ENCODE data around the gene CERKL.
"Not testable (repeated sequence)": the region's sequence is repeated elsewhere in the genome, so short reads cannot be mapped to it uniquely, and the experiment has no call there.

Gene CERKL, protein sequence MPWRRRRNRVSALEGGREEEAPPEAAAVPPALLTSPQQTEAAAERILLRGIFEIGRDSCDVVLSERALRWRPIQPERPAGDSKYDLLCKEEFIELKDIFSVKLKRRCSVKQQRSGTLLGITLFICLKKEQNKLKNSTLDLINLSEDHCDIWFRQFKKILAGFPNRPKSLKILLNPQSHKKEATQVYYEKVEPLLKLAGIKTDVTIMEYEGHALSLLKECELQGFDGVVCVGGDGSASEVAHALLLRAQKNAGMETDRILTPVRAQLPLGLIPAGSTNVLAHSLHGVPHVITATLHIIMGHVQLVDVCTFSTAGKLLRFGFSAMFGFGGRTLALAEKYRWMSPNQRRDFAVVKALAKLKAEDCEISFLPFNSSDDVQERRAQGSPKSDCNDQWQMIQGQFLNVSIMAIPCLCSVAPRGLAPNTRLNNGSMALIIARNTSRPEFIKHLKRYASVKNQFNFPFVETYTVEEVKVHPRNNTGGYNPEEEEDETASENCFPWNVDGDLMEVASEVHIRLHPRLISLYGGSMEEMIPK

DNA sequence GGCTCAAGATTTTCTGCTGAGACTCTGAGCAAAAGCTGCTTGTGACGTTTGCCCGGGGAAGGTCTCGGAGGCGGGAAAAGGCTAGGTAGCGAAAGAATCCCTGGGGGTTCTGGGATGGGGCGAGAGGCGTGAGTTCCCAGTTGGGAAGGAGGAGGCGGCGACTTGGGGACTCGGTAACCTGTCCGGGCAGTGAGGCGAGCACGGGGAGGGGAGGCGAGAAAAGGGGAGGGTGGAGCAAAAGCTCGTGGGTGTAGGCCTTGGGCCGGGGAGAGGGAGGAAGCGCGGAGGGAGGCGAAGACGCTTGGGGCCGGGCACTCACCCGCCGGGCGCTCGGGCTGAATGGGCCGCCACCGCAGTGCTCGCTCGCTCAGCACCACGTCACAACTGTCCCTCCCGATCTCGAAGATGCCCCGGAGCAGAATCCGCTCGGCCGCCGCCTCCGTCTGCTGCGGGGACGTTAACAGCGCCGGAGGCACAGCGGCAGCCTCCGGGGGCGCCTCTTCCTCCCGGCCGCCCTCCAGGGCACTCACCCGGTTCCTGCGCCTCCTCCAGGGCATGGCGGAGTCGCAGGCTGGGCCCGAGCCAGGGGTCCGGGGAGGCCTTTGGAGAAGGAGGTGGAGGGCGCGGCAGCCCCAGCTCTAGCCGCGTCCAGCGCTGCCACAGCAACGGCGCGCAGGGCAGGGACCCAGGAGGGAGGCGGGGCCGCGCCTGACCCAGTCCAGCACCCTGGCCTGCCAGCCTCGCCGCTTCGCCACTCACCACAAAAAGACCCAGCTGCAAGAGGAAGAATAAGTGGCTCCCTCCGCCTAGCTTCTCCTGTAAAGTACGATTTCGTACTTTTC, at the start of gene CERKL:
Gene CERKL (minus strand): TSS at position 656 of the 842 bp plus-strand sequence. CDS start 99 bp downstream, at position 557.
- DNase-seq = peak; percentile 42

DNA sequence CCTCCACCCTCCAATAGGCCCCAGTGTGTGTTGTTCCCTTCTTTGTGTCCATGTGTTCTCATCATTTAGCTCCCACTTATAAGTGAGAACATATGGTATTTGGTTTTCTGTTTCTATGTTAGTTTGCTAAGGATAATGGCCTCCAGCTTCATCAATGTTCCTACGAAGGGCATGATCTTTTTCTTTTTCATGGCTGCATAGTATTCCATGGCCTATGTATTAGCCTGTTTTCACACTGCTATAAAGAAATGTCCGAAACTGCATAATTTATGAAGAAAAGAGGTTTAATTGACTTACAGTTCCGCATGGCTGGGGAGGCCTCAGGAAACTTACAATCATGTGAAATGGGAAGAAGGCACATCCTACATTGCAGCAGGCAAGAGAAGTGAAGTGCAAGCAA, 45.6 kb upstream of the CERKL start:
- not testable (repeated sequence) for DNase-seq

DNA sequence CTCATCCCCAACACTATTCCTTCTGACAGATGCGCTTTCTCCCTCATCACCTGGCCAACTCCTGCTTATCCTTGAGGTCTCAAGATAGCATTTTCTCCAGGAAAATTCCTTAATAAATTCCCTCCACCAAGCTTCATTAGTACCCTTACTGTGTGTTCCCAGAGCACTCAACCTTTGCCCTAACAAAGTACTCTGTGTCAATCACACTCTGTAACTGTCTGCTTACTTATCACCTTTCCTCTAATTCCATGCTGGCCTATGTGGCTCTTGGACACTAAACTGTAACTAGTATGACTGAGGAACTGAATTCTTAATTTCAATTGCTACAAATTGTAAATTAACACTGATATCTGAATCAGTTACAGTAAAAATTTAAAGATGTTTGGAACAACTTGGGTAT, 41.3 kb upstream of the CERKL start:
- no peak for DNase-seq

DNA sequence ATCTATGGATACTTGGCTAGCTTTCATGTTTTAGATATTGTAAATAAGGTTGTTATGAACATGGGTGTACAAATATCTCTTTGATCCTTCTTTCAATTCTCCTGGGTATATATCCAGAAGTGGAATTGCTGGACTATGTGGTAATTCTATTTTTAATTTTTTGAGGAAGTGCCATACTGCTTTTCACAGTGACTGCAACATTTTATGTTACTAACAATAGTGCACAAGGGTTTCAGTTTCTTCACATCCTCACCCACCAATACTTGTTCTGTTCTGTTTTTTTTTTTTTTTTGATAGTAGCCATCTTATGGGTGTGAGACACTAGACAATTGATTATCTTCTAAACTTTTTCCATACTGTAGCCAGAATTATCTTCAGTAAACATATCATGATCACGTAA, 40.7 kb upstream of the CERKL start:
- DNase-seq = no peak

DNA sequence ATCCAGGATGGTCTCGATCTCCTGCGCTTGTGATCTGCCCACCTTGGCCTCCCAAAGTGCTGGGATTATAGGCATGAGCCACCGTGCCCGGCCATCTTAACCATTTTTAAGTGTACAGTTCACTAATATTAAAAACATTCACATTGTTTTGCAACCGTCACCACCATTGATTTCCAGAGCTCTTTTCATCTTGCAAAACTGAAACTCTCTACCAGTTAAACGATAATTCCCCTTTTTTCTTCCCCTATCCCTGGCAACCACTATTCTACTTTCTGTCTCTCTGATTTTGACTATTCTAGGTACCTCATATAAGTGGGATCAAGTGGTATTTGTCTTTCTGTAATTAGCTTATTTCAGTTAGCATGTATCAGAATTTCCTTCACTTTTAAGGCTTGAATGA, 40.2 kb upstream of the CERKL start:
- no peak for DNase-seq

DNA sequence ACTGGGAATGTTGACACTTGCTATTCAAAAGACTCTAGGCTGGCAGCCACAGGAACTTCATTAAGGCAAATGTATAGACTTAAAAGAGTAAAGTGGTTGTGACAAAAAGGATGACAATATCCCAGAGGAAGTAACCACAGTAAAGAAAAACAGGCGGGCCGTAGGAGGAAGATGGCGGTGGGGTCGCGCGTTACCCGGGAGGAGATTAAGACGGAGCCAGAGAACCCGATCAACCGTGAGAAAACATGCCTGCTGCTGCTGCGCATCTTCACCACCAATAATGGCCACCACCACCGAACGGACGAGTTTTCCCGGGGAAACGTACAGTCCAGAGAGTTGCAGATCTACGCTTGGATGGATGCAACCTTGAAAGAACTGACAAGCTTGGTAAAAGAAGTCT, 37.4 kb upstream of the CERKL start:
- DNase-seq = no peak

DNA sequence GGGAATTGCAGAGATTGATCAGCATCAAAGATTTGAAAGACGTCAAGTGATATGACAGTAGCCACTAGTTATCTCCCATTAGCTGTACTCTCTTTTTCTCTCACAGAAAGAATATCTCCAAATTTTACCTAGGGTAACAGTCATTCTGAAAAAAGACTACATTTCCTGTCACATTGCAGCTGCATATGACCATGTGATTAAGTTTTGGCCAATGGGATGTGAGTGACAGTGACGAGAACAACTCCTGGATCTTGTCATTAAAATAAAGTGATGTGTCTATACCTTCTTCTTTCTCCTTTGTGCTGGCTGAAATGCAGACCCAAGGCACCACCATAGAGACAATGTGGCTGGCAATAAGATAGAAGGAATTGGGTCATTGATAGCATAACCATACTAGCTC, 34.0 kb upstream of the CERKL start:
- no peak for DNase-seq

DNA sequence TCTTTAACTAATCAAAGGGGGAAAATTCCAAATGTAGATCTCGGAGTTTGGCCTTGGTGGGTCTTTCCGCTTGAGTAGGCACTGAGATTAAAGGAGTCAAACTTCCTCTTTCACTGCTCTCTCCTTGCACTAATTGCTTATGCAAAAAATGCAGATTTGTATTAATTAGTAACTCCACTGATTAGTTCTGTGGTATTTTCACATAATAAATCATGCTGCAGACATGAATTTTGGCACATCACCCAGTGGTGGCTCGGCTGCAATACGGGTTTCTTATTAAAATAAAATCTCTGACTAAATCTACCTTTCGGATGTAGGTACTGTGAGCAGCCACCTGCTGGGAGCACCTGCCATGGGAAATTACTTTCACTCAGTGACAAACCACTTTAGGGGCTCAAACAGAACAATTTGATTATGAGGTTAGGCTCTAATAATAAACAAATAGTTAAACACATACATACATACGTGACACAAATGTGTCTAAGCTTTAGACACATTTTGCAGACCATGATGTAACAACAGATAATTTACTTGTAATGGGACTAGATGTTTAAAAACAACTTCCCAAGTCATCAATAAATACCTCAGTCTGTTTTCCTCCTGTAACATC, 29.8 kb upstream of the CERKL start:
- DNase-seq = no peak

DNA sequence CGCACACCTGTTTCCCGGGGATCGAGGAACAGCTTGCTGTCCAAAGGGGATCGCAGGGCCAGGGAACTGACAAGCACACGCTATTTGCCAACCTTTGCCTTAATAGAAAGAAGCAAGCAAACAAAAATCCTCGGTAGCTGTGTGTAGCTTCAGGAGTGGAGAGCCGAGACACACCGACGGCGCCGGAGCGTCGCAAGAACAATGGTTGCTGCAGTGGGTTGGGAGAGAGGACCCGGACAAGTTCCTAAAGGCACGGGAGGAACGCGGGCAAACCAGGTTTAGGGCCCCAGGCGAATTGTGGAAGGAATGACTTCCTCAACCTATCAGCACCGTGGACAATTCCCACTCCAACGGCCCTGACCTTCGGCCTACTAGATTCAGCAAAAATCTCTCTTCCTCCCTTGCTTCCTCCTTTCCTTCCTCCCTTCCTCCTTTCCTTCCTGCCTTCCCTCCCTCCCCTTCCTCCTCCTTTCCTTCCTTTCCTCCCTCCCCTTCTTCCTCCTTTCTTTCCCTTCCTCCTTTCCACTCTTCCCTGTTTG, 28.3 kb upstream of the CERKL start:
- no peak for DNase-seq

DNA sequence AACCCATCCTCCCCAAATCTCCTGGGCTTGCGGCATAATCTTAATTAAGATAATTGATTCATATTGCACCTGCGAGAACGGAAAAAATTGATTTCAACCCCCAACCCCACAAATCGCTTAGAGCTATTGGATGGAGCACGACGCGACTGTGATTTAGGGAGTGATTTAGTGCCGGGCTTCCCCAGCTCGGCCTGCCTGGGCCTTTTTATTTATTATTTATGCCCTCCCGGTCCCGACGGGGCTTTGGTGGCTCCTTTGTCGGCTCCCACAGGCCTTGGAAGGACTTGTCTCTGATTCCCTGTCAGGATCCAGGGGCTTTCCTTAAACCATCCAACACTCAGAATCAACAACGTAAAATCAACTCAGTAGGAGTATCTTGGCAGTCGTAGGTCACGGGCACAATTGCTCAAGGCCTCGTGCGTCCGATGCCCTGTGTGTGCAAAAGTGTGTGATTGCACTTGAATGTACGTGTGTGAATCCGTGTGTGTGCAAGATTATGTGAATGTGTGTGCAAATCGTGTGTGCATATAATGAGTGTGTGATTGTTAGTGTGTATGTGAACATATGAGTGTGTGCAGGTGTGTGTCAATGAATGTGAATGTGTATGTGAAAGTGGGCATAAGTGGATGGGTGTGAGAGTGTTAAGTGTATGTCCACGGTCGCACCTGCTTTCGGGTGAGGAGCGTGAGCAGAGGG, 27.7 kb upstream of the CERKL start:
- no peak for DNase-seq

DNA sequence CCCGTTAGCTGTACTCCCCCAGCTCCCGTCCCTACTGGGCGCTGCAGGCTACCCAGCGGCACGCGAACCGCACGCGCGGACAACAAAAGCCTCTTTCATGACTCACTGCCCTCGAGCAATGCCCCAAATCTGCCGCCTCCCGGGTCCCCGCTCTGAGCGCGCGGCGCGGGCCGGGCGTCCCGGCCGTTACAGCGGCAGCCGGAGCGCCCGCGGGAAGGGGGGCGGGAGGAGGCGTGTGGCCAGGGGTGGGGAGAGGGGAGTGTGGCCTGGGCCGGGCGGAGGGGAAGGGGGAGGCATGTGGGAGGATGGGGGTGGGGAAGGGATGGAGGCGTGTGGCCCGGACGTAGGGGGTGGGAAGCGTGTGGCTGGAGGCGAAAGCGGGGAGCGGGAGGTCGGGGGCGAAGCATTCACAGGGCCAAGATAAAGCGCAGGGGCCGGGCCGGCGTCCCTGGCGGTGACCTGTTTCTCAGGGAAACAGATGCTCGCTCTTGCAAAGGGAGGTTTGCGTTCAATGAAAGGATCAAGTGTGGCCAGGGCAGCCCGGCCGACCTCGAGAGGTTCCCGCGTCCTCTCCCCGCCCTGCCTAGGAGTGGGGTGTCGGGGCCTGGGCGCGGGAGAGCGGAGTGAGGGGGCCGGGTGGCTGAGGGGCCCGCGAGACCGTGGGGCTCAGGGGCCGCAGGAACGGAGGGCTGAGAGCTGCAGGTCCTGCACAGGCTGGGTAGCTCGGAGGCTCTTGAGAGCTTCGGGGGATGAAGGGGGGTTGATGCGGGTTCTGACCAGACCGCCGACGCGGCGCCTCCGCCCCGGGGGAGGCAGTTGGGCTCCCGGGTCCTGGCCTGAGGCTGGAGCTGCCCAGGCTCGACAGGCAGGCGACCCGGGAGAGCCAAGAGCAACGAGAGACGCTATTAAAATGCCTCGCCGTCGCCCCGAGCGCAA, 26.9 kb upstream of the CERKL start:
- peak; percentile 35 for DNase-seq

DNA sequence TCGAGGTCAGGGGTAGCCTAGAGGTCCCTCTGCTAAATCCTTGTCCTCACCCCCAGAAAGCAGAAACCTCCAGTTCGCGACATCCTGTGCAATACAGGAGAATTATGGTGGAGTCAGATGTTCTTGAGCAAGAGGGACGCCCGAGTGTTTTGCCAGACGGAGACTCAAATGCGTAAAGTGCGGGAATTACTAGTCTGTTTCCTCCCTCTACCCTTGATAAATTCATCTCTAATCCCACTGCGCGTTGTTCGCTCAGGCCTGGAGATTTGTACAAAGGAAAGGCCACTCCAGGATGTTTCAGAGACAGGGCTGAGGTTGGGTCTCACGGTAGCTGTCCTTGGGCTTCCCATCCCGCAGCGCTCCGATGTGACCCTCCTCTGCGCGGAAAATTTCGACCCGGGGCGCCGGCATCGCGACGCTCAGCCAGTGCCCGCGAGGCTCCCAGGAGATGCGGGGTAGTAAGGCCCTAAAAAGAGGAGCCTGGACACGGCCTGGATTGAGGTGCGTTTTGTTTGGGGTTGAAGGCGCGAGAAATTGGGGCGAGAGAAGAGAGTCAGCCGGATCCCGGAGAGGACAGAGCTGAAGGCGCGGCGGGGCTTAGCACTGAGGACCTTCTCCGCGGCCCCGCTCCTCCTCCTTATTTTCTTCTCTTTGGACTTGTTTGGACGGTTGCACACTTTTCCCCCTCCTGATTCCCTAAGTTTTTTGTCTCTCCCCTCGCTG, 26.1 kb upstream of the CERKL start:
- no peak for DNase-seq

DNA sequence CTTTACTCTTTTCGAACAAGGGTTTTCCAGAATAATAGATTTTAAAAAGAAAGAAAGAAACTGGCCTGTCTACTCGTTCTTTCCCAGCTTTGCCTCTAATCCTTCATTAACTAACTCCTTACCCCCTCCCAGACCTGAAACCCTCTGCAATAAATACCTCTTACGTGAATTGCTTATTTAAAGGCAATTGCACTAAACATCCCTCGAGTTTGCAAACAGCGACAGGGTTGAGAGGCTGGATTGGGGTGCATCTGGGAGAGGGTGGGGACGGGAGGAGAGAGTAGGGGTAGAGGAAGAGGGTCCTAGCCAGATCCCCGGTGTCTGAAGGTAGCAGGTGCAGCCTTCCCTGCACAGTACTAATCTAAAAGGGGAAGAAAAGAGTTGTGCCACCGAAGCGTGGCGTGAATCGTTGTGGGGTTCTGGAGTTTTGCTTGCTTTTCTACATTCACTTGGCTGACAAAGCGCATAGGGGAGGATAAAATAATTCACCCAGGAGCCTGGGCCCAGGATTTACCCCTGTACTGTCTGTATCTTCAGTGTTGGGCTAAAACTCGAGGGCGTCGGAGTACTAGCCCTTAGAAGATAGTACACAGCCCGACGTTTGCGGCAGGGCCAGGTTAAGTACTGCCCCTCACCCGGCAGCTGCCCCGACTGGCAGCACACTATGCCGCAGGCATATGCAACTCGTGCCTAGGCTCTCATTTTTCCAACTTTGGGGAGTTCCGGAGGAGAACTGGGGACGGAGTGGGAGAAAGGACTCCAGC, 25.3 kb upstream of the CERKL start:
- DNase-seq = no peak

DNA sequence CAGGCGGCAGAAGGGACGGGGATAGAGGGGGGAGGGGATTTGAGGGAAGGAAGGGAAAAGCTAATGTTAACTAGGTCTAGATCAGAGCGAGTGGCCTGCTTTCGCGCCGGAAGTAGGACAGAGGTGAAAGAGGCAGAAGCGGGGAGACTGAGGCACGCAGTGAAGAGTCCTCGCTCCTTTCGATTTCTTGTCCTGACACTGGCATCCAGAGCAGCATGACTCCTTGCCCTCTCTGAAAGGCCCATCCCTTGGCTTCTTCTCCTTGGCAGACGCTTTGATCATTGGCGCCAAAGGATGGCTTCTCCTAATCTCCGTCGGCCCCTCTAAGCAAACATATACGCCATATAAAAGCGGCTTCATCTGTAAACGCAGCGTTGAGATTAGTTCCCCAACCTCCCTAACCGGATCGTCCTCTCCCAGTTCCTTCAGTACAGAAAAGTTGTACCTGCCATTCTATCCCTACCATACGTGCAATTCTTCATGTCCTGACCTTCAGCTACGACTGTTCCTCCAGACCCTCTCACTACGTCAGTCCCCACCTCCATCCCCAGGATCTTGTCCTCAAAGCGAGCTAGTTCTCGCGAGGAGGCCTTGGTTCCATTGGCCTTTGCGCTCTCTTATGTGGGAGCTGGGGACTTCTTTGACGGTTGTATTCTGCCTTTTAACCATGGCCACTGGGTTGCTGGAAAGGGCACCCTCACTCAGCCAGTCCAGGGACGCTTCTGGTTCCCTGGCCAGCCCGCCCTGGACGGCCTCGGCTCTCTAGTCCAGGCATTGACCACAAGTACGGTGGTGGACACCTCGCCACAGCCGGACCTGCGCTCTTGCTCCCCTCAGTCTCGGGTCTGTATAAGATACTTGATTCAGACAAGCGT, 24.3 kb upstream of the CERKL start:
- DNase-seq = no peak

DNA sequence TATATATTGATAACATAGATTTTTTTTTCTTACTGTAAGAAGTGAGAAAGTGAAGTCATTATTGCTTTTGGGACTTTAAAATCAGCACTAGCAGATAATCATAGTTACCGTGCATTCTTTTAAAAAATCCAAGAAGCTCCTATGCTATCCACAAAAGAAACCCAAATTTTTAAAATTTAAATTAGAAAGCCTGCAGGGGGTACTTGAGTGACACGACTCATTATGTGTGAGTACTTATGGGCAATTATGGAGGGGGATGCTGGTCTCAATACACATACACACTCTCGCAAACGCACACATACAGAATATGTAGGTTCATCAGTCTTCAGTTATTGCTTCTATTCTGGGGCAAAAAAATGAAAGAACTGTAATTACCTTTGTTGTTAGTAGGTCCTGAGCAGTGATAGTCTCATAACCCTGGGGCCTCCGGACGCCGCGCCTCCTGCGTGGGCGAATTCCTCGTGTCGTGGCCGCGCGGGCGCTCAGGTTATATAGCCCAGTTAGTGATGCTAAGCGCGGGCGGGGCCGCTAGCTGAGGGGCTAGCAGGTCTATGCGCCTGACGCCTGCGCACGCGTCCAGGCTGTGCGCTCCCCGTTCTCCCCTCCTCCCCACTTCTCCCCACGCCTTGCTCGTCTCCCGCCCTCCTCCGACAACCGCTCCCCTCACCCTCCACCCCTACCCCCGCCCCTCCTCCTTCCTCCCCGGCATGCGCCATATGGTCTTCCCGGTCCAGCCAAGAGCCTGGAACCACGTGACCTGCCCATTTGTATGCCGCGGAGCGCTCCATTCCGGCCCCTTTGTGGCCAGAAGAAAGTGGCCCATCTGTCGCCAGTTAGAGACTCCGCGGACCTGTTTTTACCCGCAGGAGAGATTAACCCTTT, 23.4 kb upstream of the CERKL start, which contains the start of gene NEUROD1:
Gene NEUROD1 (minus strand): TSS at position 463 of the 882 bp plus-strand sequence. CDS start 1,657 bp downstream, outside the sequence.
- peak; percentile 34 for DNase-seq

DNA sequence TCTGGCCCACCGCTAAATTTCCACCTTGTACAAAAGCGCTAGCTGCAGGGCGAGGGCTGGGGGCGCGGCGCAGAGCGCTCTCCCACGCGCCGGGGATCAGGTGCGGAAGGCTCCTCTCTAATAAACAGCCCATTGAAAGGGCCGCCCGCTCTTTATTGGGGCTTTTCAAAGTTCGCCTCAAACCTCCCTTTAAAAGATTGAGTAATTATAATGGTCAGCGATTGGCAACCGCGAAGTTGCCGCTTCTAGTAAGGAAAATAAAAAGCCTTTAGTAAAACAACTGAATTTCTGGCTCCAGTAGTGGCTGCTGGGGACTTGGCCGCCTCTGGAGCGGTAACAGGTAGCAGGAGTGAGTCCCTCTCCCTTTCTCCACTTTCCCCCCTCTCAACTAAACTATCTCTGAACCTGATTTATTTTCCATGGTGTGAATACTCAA, 22.7 kb upstream of the CERKL start:
- no peak for DNase-seq

DNA sequence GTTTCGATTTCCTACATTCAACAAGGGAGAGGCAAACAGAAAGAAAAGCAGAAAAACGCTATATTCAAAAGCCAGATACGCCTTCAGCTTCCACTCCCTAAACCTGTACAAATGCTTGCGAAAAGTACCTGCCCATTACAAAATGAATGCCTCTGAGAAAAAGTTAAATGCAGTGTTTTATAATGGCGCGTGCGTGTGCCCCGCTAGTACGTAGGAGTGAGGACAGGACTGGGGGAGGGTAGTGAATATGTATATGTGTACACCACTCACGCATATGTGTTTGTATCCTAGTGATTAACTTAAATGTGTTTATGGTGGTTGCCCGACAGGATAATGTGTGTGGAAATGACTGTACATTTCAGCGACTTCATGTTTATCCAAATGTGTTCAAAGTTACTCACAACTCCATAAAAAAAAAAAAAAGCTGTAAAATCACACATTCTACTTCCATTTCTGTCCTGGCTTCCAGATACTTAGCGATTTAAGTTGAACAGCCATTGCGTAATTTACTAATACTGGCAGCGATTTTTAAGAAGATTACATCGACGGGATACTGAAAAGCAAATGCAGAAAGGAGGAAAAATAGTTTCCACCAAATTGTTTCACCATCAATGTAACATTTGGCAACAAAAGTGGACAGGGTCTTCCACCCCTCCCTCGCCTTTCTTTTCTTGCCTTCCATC, 22.1 kb upstream of the CERKL start:
- DNase-seq = no peak
